Measurements from ENCODE around the gene IQSEC1.

Gene IQSEC1

GRCh38 chr3:13075318-13075717 lies 2.1 kb upstream of the IQSEC1 start:
- no peak for DNase-seq (ENCODE audit: low read depth)
- H3K4me3 ChIP-seq (ENCODE audit: low read depth, low read length): no peak overlapping the region
- no peak for TF ChIP-seq CTCF (conservative IDR thresholded peaks at IDR 0.05; ENCODE audit: low read depth, low read length)

- no peak for TF ChIP-seq CTCF (conservative IDR thresholded peaks at IDR 0.05; ENCODE audit: low read depth, low read length)
- no peak for DNase-seq (ENCODE audit: low read depth)
- no peak overlapping the region for H3K4me3 ChIP-seq (ENCODE audit: low read depth, low read length)
Measured at GRCh38 chr3:13074006-13074375, 762 bp upstream of the IQSEC1 start.

- TF ChIP-seq CTCF (conservative IDR thresholded peaks at IDR 0.05; ENCODE audit: low read depth, low read length): no peak
- H3K4me3 ChIP-seq (ENCODE audit: low read depth, low read length): no peak overlapping the region
- DNase-seq (ENCODE audit: low read depth): no peak
Measured at GRCh38 chr3:13072600-13073325, 466 bp downstream of the IQSEC1 start.

GRCh38 chr3:13072239-13072599 lies 1.0 kb downstream of the IQSEC1 start:
- DNase-seq (ENCODE audit: low read depth): no peak
- no peak overlapping the region for H3K4me3 ChIP-seq (ENCODE audit: low read depth, low read length)
- TF ChIP-seq CTCF (conservative IDR thresholded peaks at IDR 0.05; ENCODE audit: low read depth, low read length): no peak

- no peak for TF ChIP-seq CTCF (conservative IDR thresholded peaks at IDR 0.05; ENCODE audit: low read depth, low read length)
- DNase-seq (ENCODE audit: low read depth): no peak
Measured at GRCh38 chr3:13071695-13072094, 1.5 kb downstream of the IQSEC1 start.

GRCh38 chr3:13070391-13071070 lies 2.7 kb downstream of the IQSEC1 start:
- TF ChIP-seq CTCF (conservative IDR thresholded peaks at IDR 0.05; ENCODE audit: low read depth, low read length): no peak
- H3K4me3 ChIP-seq (ENCODE audit: low read depth, low read length): no peak overlapping the region
- no peak for DNase-seq (ENCODE audit: low read depth)

More at GRCh38 chr3:13071695-13072094, 1.5 kb downstream of the IQSEC1 start:
- no peak overlapping the region for H3K4me3 ChIP-seq (ENCODE audit: low read depth, low read length)

- TF ChIP-seq CTCF (conservative IDR thresholded peaks at IDR 0.05; ENCODE audit: low read depth, low read length): no peak
- DNase-seq (ENCODE audit: low read depth): no peak
- H3K4me3 ChIP-seq (ENCODE audit: low read depth, low read length): no peak overlapping the region
Measured at GRCh38 chr3:13069495-13069894, 3.7 kb downstream of the IQSEC1 start.
